Dedifferentiated amniotic fluid mesenchymal stem cell (primary cell): ENCODE data around the gene PPP2R1B.

Experiments
- DNase-seq: peaks from one replicate; pipeline ENCODE4 v3.0.0-alpha.2; 2016; ENCODE audit errors: extremely low spot score

The PPP2R1B gene

GRCh38 chr11:111748035-111748804 lies 18.0 kb downstream of the PPP2R1B start:
- DNase-seq = no peak

- peak; percentile 55 for DNase-seq
These were observed 20.3 kb downstream of the PPP2R1B start for GRCh38 chr11:111745719-111746504.

- no peak for DNase-seq
These were observed 22.5 kb downstream of the PPP2R1B start for GRCh38 chr11:111743700-111744099.

- no peak for DNase-seq
These were observed 24.4 kb downstream of the PPP2R1B start for GRCh38 chr11:111741751-111742150.

GRCh38 chr11:111739299-111739698 lies 26.9 kb downstream of the PPP2R1B start:
- no peak for DNase-seq

GRCh38 chr11:111737444-111738210 lies 28.6 kb downstream of the PPP2R1B start:
- DNase-seq = no peak

- no peak for DNase-seq
These were observed 29.4 kb downstream of the PPP2R1B start for GRCh38 chr11:111736621-111737443.

- DNase-seq = peak; percentile 73
These were observed 30.0 kb downstream of the PPP2R1B start for GRCh38 chr11:111736181-111736590.

GRCh38 chr11:111735262-111736116 lies 30.7 kb downstream of the PPP2R1B start:
- peak; percentile 99 for DNase-seq

- no peak for DNase-seq
These were observed 31.3 kb downstream of the PPP2R1B start for GRCh38 chr11:111734954-111735261.

- no peak for DNase-seq
These were observed 31.9 kb downstream of the PPP2R1B start for GRCh38 chr11:111734101-111734953.

GRCh38 chr11:111733611-111734088 lies 32.5 kb downstream of the PPP2R1B start:
- no peak for DNase-seq

GRCh38 chr11:111733016-111733415 lies 33.2 kb downstream of the PPP2R1B start:
- DNase-seq = peak; percentile 45

GRCh38 chr11:111731821-111732220 lies 34.4 kb downstream of the PPP2R1B start:
- DNase-seq = no peak

- no peak for DNase-seq
These were observed 35.2 kb downstream of the PPP2R1B start for GRCh38 chr11:111730871-111731591.

GRCh38 chr11:111729831-111730311 lies 36.3 kb downstream of the PPP2R1B start:
- DNase-seq = no peak

- no peak for DNase-seq
These were observed 36.9 kb downstream of the PPP2R1B start for GRCh38 chr11:111729071-111729830.

- no peak for DNase-seq
These were observed 38.8 kb downstream of the PPP2R1B start for GRCh38 chr11:111727431-111727830.
